Activated naive CD8-positive, alpha-beta T cell treated with anti-CD3 and anti-CD28 coated beads for 36 hours (primary cell): ENCODE data around the gene GDF7. TPM values are rescaled to one million over a fixed set of nuclear protein-coding genes. Genes with fewer than 3 reads are reported as not detected.
A peak's percentile ranks its signal among the peaks of the same experiment; 100 is the strongest.

Experiments used
- DNase-seq: peaks from one replicate; pipeline ENCODE4 v3.0.0; 2021
- H3K27ac Mint-ChIP-seq: one replicate; pipeline ENCODE4 v1.8.0; 2022; ENCODE audit warnings: mild to moderate bottlenecking, moderate library complexity, mixed read lengths
- H3K27me3 Mint-ChIP-seq: one replicate; pipeline ENCODE4 v1.8.0; 2022; ENCODE audit warnings: mild to moderate bottlenecking, mixed read lengths
- H3K36me3 Mint-ChIP-seq: one replicate; pipeline ENCODE4 v1.8.0; 2021; ENCODE audit warnings: mild to moderate bottlenecking, mixed read lengths
- H3K4me1 Mint-ChIP-seq: one replicate; pipeline ENCODE4 v1.8.0; 2021; ENCODE audit warnings: mixed read lengths
- H3K4me3 Mint-ChIP-seq: one replicate; pipeline ENCODE4 v1.8.0; 2022; ENCODE audit warnings: mild to moderate bottlenecking, moderate library complexity, mixed read lengths
- H3K9me3 Mint-ChIP-seq: one replicate; pipeline ENCODE4 v1.8.0; 2022; ENCODE audit warnings: mixed read lengths
- total RNA-seq, 2 experiments: library from RNA; stranded (reverse); gene quantifications; one replicate each; pipeline ENCODE4 v1.2.3, GENCODE V29; 2021

Gene GDF7
- total RNA-seq, 2 experiments from 2014 or later = not detected

GRCh38 chr2:20624884-20625485, 42.0 kb upstream of the GDF7 start:
- no peaks in the 10 kb centered on the region for H3K27me3 Mint-ChIP-seq
- peaks cover 2% of the 10 kb centered on the region for H3K36me3 Mint-ChIP-seq
- no peak overlapping the region for H3K27ac Mint-ChIP-seq
- H3K9me3 Mint-ChIP-seq = no peaks in the 10 kb centered on the region
- no peak for DNase-seq
- H3K4me3 Mint-ChIP-seq = no peak overlapping the region
- H3K4me1 Mint-ChIP-seq = no peaks in the 10 kb centered on the region

- no peak for DNase-seq
- no peaks in the 10 kb centered on the region for H3K4me1 Mint-ChIP-seq
- no peak overlapping the region for H3K4me3 Mint-ChIP-seq
- peaks cover 1% of the 10 kb centered on the region for H3K36me3 Mint-ChIP-seq
- H3K9me3 Mint-ChIP-seq = no peaks in the 10 kb centered on the region
- H3K27ac Mint-ChIP-seq = no peak overlapping the region
- H3K27me3 Mint-ChIP-seq = no peaks in the 10 kb centered on the region
Measured at GRCh38 chr2:20625491-20626391, 41.2 kb upstream of the GDF7 start.

GRCh38 chr2:20626392-20626697, 40.6 kb upstream of the GDF7 start:
- Mint-ChIP-seq H3K4me1 (no peaks in the 10 kb centered on the region), H3K9me3 (no peaks in the 10 kb centered on the region), H3K36me3 (no peaks in the 10 kb centered on the region), H3K4me3 (no peak overlapping the region), H3K27ac (no peak overlapping the region), H3K27me3 (no peaks in the 10 kb centered on the region)
- DNase-seq = no peak

DNA sequence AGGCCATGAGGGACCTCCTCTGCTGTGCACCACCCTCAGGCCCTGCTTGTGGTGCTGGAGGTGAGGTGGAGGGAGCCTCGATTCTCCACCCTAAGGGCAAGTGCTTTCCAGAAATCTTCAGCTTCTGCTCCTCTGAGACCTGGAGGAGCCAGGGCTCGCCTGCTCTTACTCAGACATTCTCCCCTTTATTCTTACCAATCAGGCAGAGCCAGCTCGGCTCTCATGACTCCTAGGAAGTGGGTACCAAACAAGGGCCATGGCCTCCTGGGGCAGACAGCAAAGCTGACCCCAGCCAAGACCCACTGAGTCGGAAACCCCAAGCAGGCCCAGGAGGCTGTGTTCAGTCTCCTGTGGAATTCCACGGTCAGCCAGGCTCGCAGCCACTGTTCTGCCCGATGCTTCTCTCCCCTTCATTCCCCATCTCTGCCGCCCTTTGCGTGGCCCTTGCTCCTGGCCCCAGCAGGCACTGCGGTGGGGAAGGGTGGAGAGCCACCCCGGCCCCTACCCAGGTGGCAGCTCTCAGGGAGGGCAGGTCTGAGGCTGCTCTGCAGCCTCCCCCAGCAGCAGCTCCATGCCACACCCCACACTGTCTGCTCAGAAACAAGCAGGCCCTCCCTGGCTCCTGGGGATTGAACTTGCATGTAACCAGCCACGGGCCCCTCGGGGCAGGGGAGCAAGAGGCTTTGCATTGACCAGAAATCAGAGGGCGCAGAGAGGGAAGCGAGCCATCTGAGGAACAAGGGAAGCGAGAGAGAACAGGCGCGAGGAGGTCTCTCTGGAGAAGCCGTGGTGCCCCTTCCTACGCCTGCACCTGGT, 40.0 kb upstream of the GDF7 start:
- no peak overlapping the region for H3K4me3 Mint-ChIP-seq
- no peaks in the 10 kb centered on the region for H3K27me3 Mint-ChIP-seq
- H3K36me3 Mint-ChIP-seq = no peaks in the 10 kb centered on the region
- H3K4me1 Mint-ChIP-seq = no peaks in the 10 kb centered on the region
- no peak overlapping the region for H3K27ac Mint-ChIP-seq
- H3K9me3 Mint-ChIP-seq = no peaks in the 10 kb centered on the region
- DNase-seq = no peak

GRCh38 chr2:20627712-20628380, 39.1 kb upstream of the GDF7 start:
- H3K27me3 Mint-ChIP-seq = no peaks in the 10 kb centered on the region
- no peaks in the 10 kb centered on the region for H3K4me1 Mint-ChIP-seq
- no peaks in the 10 kb centered on the region for H3K36me3 Mint-ChIP-seq
- DNase-seq = no peak
- H3K4me3 Mint-ChIP-seq = no peak overlapping the region
- no peak overlapping the region for H3K27ac Mint-ChIP-seq
- no peaks in the 10 kb centered on the region for H3K9me3 Mint-ChIP-seq

- H3K27ac Mint-ChIP-seq = no peak overlapping the region
- no peaks in the 10 kb centered on the region for H3K4me1 Mint-ChIP-seq
- no peak overlapping the region for H3K4me3 Mint-ChIP-seq
- no peak for DNase-seq
- H3K36me3 Mint-ChIP-seq = no peaks in the 10 kb centered on the region
- no peaks in the 10 kb centered on the region for H3K27me3 Mint-ChIP-seq
- no peaks in the 10 kb centered on the region for H3K9me3 Mint-ChIP-seq
Measured at GRCh38 chr2:20629181-20629580, 37.8 kb upstream of the GDF7 start.

- no peak for DNase-seq
- H3K36me3 Mint-ChIP-seq = no peaks in the 10 kb centered on the region
- no peak overlapping the region for H3K27ac Mint-ChIP-seq
- no peak overlapping the region for H3K4me3 Mint-ChIP-seq
- H3K9me3 Mint-ChIP-seq = no peaks in the 10 kb centered on the region
- H3K27me3 Mint-ChIP-seq = no peaks in the 10 kb centered on the region
- no peaks in the 10 kb centered on the region for H3K4me1 Mint-ChIP-seq
Measured at GRCh38 chr2:20629581-20630171, 37.3 kb upstream of the GDF7 start.

- Mint-ChIP-seq H3K9me3 (no peaks in the 10 kb centered on the region), H3K27ac (no peak overlapping the region), H3K4me3 (no peak overlapping the region), H3K4me1 (no peaks in the 10 kb centered on the region), H3K36me3 (no peaks in the 10 kb centered on the region), H3K27me3 (no peaks in the 10 kb centered on the region)
- DNase-seq = no peak
Measured at GRCh38 chr2:20630967-20631366, 36.0 kb upstream of the GDF7 start.

DNA sequence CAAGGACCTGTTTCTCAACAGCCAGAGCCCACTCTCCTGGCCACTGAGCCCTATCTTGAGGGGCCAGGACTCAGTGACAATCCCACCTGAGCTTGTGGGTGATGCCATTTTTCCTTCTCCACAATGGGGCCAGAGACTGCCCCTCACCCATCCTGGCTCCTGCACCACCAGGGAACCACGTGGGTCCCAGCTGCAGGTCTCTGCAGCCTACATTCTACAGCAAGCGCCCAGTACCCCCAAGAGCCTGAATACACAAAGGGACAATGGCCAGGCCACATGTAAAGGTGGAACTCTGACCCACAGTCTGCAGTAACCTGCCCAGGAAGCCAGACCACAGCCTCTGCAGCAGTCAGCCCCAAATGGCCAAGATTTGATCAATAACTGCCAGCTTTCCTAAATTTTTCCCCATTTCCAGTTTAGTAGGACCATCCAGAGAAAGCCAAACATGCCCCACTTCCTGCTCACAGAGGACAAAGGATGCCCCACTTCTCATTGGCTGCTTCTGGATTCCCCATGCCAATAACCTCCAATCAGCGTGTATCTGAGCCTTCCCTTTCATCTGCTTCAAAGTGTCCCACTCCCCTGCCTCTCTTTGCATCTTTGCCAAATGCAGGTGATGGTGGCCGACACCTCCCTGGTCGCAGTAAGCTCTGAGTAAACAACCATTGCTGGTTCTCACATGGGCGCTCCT, 35.2 kb upstream of the GDF7 start:
- Mint-ChIP-seq H3K4me1 (no peaks in the 10 kb centered on the region), H3K9me3 (no peaks in the 10 kb centered on the region), H3K27me3 (no peaks in the 10 kb centered on the region), H3K4me3 (no peak overlapping the region), H3K36me3 (no peaks in the 10 kb centered on the region), H3K27ac (no peak overlapping the region)
- no peak for DNase-seq

DNA sequence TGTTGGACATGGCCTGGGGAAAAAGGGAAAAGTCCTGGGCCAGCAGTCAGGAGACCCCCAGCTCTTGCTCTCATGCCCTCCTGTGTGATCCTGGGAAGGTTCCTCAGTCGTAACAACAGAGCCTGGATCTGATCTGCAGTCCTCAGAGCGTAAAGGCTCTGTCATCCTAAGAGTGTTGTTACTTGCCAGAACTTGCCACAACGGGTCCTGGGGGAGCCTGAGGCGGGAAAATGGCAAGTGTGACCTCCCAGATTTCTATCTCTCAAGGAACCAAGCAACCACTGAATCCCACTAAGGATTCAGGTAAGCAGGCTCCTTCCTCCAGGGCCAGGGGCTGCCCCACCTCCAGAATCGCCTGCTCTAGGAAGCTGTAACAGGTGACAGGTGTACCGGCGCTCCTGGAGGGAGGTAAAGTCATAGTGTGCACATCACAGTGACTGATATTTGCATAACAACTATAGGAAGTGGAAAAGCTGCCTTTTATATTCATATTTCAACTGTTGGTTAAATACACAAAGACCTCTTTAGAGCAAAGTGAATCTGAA, 34.4 kb upstream of the GDF7 start:
- Mint-ChIP-seq H3K27ac (no peak overlapping the region), H3K9me3 (no peaks in the 10 kb centered on the region), H3K27me3 (no peaks in the 10 kb centered on the region), H3K4me3 (no peak overlapping the region), H3K36me3 (no peaks in the 10 kb centered on the region), H3K4me1 (no peaks in the 10 kb centered on the region)
- no peak for DNase-seq

GRCh38 chr2:20633001-20633400, 33.9 kb upstream of the GDF7 start:
- no peak overlapping the region for H3K27ac Mint-ChIP-seq
- no peaks in the 10 kb centered on the region for H3K36me3 Mint-ChIP-seq
- DNase-seq = no peak
- H3K4me1 Mint-ChIP-seq = no peaks in the 10 kb centered on the region
- H3K9me3 Mint-ChIP-seq = no peaks in the 10 kb centered on the region
- H3K27me3 Mint-ChIP-seq = no peaks in the 10 kb centered on the region
- H3K4me3 Mint-ChIP-seq = no peak overlapping the region

GRCh38 chr2:20633794-20634506, 33.0 kb upstream of the GDF7 start:
- Mint-ChIP-seq H3K27ac (peak overlapping the region; percentile 3), H3K4me3 (no peak overlapping the region), H3K27me3 (no peaks in the 10 kb centered on the region), H3K9me3 (no peaks in the 10 kb centered on the region), H3K36me3 (no peaks in the 10 kb centered on the region), H3K4me1 (no peaks in the 10 kb centered on the region)
- no peak for DNase-seq

DNA sequence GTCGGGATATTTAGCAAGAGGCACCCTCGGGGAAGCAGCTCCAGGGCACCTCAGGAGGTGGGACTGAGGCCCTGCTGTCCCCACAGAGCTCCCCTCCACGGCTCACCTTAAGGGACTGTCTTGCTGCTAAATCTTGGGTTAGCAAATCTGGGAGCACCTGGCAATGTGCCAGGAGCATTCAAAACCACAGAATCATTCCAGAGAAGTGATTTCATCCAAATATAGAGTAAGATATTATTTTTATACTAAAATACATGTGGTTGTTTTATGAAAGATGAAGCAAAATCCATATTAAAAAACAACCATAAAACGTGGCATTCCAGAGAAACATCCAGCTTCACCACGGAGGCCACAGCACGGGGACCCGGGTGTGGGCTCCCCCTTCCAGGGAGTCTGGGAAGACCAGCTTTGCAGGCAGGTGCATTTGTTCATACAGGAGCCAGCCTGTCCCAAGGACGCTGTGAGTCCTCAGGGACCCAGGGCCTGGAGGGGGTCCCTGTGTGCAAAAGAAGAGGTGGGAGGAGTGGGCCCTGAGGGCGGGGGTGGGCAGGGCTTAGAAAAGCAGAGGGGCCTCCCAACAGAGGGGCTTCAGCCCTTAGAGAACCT, 32.3 kb upstream of the GDF7 start:
- no peaks in the 10 kb centered on the region for H3K27me3 Mint-ChIP-seq
- no peaks in the 10 kb centered on the region for H3K36me3 Mint-ChIP-seq
- H3K27ac Mint-ChIP-seq = no peak overlapping the region
- H3K9me3 Mint-ChIP-seq = no peaks in the 10 kb centered on the region
- no peaks in the 10 kb centered on the region for H3K4me1 Mint-ChIP-seq
- no peak overlapping the region for H3K4me3 Mint-ChIP-seq
- DNase-seq = no peak
